HAP-1 (cell line): Measurements from ENCODE around the gene MAGI1.

Source experiments
- DNase-seq, 2 experiments: peaks; one replicate each; pipeline ENCODE4 v3.0.0-alpha.2; 2016 to 2020; ENCODE audit warnings: low spot score in 2 of 2
- H3K27me3 ChIP-seq: fragments of 250-450 bp; sonication (Bioruptor Pico); 2 replicates; pipeline ENCODE4 v1.5.1; 2020; ENCODE audit warnings: low read depth, mild to moderate bottlenecking, moderate library complexity
- H3K36me3 ChIP-seq: fragments of 250-450 bp; sonication (Bioruptor Pico); replicated peaks from 2 replicates; pipeline ENCODE4 v1.5.1; 2020; ENCODE audit warnings: mild to moderate bottlenecking
- H3K4me1 ChIP-seq: fragments of 250-450 bp; sonication (Bioruptor Pico); 2 replicates; pipeline ENCODE4 v1.5.1; 2020; ENCODE audit warnings: mild to moderate bottlenecking
- H3K4me3 ChIP-seq: fragments of 250-450 bp; sonication (Bioruptor Pico); 2 replicates; pipeline ENCODE4 v1.5.1; 2020; ENCODE audit warnings: mild to moderate bottlenecking, moderate library complexity
- H3K9me3 ChIP-seq: fragments of 250-450 bp; sonication (Bioruptor Pico); 2 replicates; pipeline ENCODE4 v1.5.1; 2020; ENCODE audit warnings: mild to moderate bottlenecking, moderate library complexity
- in situ Hi-C: fragments of 300-500 bp; cut with MboI; formaldehyde crosslinking; loops from 3 replicates; pipeline ENCODE4 v1.14.3; 2020; ENCODE audit warnings: low sequenced_read_pairs, inconsistent platforms, mixed read lengths

Gene MAGI1

GRCh38 chr3:65811086-65811761 lies 227.5 kb downstream of the MAGI1 start:
- Histone ChIP-seq H3K4me1 (no peaks in the 10 kb centered on the region), H3K9me3 (no peaks in the 10 kb centered on the region), H3K36me3 (no peaks in the 10 kb centered on the region; the same call in 1 of the 2 replicates), H3K4me3 (no peak overlapping the region), H3K27me3 (no peaks in the 10 kb centered on the region)
- in situ Hi-C loops = no loop called here
- DNase-seq = no peak

- H3K27me3 ChIP-seq = no peaks in the 10 kb centered on the region
- no peaks in the 10 kb centered on the region; the same call in 1 of the 2 replicates for H3K36me3 ChIP-seq
- no peak overlapping the region for H3K4me3 ChIP-seq
- H3K9me3 ChIP-seq = no peaks in the 10 kb centered on the region
- H3K4me1 ChIP-seq = no peaks in the 10 kb centered on the region
- DNase-seq = no peak
- in situ Hi-C loops = no loop called here
Observed at GRCh38 chr3:65810302-65810701, 228.4 kb downstream of the MAGI1 start.

- in situ Hi-C loops = no loop called here
Observed at GRCh38 chr3:65809641-65810150, 229.0 kb downstream of the MAGI1 start.

GRCh38 chr3:65808824-65809223 lies 229.9 kb downstream of the MAGI1 start:
- Histone ChIP-seq H3K27me3 (no peaks in the 10 kb centered on the region), H3K36me3 (no peaks in the 10 kb centered on the region; the same call in 1 of the 2 replicates), H3K4me3 (no peak overlapping the region), H3K4me1 (no peaks in the 10 kb centered on the region), H3K9me3 (no peaks in the 10 kb centered on the region)
- no peak for DNase-seq
- in situ Hi-C loops = no loop called here

More at GRCh38 chr3:65809641-65810150, 229.0 kb downstream of the MAGI1 start:
- Histone ChIP-seq H3K4me3 (no peak overlapping the region), H3K27me3 (no peaks in the 10 kb centered on the region), H3K9me3 (no peaks in the 10 kb centered on the region), H3K36me3 (no peaks in the 10 kb centered on the region; the same call in 1 of the 2 replicates), H3K4me1 (no peaks in the 10 kb centered on the region)
- DNase-seq = no peak

GRCh38 chr3:65808407-65808806 lies 230.3 kb downstream of the MAGI1 start:
- in situ Hi-C loops = no loop called here
- H3K36me3 ChIP-seq = no peaks in the 10 kb centered on the region; the same call in 1 of the 2 replicates
- DNase-seq = no peak
- H3K4me3 ChIP-seq = no peak overlapping the region
- H3K9me3 ChIP-seq = no peaks in the 10 kb centered on the region
- no peaks in the 10 kb centered on the region for H3K27me3 ChIP-seq
- no peaks in the 10 kb centered on the region for H3K4me1 ChIP-seq

- no peaks in the 10 kb centered on the region for H3K27me3 ChIP-seq
- DNase-seq = no peak
- in situ Hi-C loops = no loop called here
- H3K4me1 ChIP-seq = no peaks in the 10 kb centered on the region
- H3K4me3 ChIP-seq = no peak overlapping the region
- no peaks in the 10 kb centered on the region for H3K9me3 ChIP-seq
- H3K36me3 ChIP-seq = no peaks in the 10 kb centered on the region; the same call in 1 of the 2 replicates
Observed at GRCh38 chr3:65807225-65807624, 231.5 kb downstream of the MAGI1 start.

- no peaks in the 10 kb centered on the region; the same call in 1 of the 2 replicates for H3K36me3 ChIP-seq
Observed at GRCh38 chr3:65806600-65806999, 232.1 kb downstream of the MAGI1 start.

GRCh38 chr3:65796676-65797075 lies 242.0 kb downstream of the MAGI1 start:
- H3K4me3 ChIP-seq = no peak overlapping the region
- no peaks in the 10 kb centered on the region for H3K9me3 ChIP-seq
- no peaks in the 10 kb centered on the region for H3K4me1 ChIP-seq
- in situ Hi-C loops = loop anchor here (10.0 kb wide), 1 partner anchor 348 kb away; no protein-coding TSS in a partner anchor
- H3K36me3 ChIP-seq = no peaks in the 10 kb centered on the region
- no peaks in the 10 kb centered on the region for H3K27me3 ChIP-seq
- DNase-seq = no peak

More at GRCh38 chr3:65806600-65806999, 232.1 kb downstream of the MAGI1 start:
- Histone ChIP-seq H3K4me3 (no peak overlapping the region), H3K27me3 (no peaks in the 10 kb centered on the region), H3K4me1 (no peaks in the 10 kb centered on the region), H3K9me3 (no peaks in the 10 kb centered on the region)
- no peak for DNase-seq
- in situ Hi-C loops = no loop called here

- H3K4me3 ChIP-seq = no peak overlapping the region
- no peaks in the 10 kb centered on the region for H3K27me3 ChIP-seq
- DNase-seq = no peak
- H3K4me1 ChIP-seq = no peaks in the 10 kb centered on the region
- no peaks in the 10 kb centered on the region for H3K36me3 ChIP-seq
- in situ Hi-C loops = loop anchor here (10.0 kb wide), 1 partner anchor 350 kb away; no protein-coding TSS in a partner anchor
- no peaks in the 10 kb centered on the region for H3K9me3 ChIP-seq
Observed at GRCh38 chr3:65795166-65795565, 243.6 kb downstream of the MAGI1 start.

- no peaks in the 10 kb centered on the region for H3K27me3 ChIP-seq
- no peak for DNase-seq
- H3K9me3 ChIP-seq = no peaks in the 10 kb centered on the region
- H3K4me1 ChIP-seq = no peaks in the 10 kb centered on the region
- no peaks in the 10 kb centered on the region for H3K36me3 ChIP-seq
- in situ Hi-C loops = loop anchor here (10.0 kb wide), 1 partner anchor 351 kb away; no protein-coding TSS in a partner anchor
- H3K4me3 ChIP-seq = no peak overlapping the region
Observed at GRCh38 chr3:65793495-65794200, 245.1 kb downstream of the MAGI1 start.

GRCh38 chr3:65788461-65788860 lies 250.3 kb downstream of the MAGI1 start:
- in situ Hi-C loops = no loop called here
- Histone ChIP-seq H3K9me3 (no peaks in the 10 kb centered on the region), H3K27me3 (no peaks in the 10 kb centered on the region), H3K36me3 (no peaks in the 10 kb centered on the region), H3K4me1 (no peaks in the 10 kb centered on the region), H3K4me3 (no peak overlapping the region)
- no peak for DNase-seq

- in situ Hi-C loops = no loop called here
- no peak for DNase-seq
Observed at GRCh38 chr3:65787827-65788226, 250.9 kb downstream of the MAGI1 start.

GRCh38 chr3:65787340-65787739 lies 251.4 kb downstream of the MAGI1 start:
- Histone ChIP-seq H3K9me3 (no peaks in the 10 kb centered on the region), H3K4me3 (no peak overlapping the region), H3K27me3 (no peaks in the 10 kb centered on the region), H3K4me1 (no peaks in the 10 kb centered on the region), H3K36me3 (no peaks in the 10 kb centered on the region)
- DNase-seq = no peak
- in situ Hi-C loops = no loop called here

More at GRCh38 chr3:65787827-65788226, 250.9 kb downstream of the MAGI1 start:
- Histone ChIP-seq H3K9me3 (no peaks in the 10 kb centered on the region), H3K4me1 (no peaks in the 10 kb centered on the region), H3K36me3 (no peaks in the 10 kb centered on the region), H3K4me3 (no peak overlapping the region), H3K27me3 (no peaks in the 10 kb centered on the region)

- no peaks in the 10 kb centered on the region for H3K9me3 ChIP-seq
- DNase-seq = no peak
- in situ Hi-C loops = no loop called here
- H3K4me1 ChIP-seq = no peaks in the 10 kb centered on the region
- H3K36me3 ChIP-seq = no peaks in the 10 kb centered on the region
- no peaks in the 10 kb centered on the region for H3K27me3 ChIP-seq
- no peak overlapping the region for H3K4me3 ChIP-seq
Observed at GRCh38 chr3:65786890-65787289, 251.8 kb downstream of the MAGI1 start.
